Esophagus squamous epithelium (tissue), 4 donors: ENCODE results near the gene SENP7.

Experiments used
- POLR2A ChIP-seq, 4 donors: fragments of 450-650 bp; IDR thresholded peaks; one replicate each; pipeline ENCODE4 v1.6.1; 2017; ENCODE audit warnings: antibody characterized with exemption in 4 of 4, mild to moderate bottlenecking in 4 of 4, moderate library complexity in 3 of 4
- TF ChIP-seq, protein P1 (sequence below), 6 experiments: fragments of 450-650 bp in 4 of 6; fragments of 200-600 bp in 2 of 6; sonication (generic) in 2 of 6; IDR thresholded peaks; one replicate each; pipeline ENCODE4 v1.5.1; 2016 to 2019; ENCODE audit warnings: antibody characterized with exemption in 6 of 6, mild to moderate bottlenecking in 4 of 6, moderate library complexity in 4 of 6

GRCh38 chr3:101527441-101527840 is 14.4 kb upstream of the SENP7 start:
- TF ChIP-seq, protein P1, sequence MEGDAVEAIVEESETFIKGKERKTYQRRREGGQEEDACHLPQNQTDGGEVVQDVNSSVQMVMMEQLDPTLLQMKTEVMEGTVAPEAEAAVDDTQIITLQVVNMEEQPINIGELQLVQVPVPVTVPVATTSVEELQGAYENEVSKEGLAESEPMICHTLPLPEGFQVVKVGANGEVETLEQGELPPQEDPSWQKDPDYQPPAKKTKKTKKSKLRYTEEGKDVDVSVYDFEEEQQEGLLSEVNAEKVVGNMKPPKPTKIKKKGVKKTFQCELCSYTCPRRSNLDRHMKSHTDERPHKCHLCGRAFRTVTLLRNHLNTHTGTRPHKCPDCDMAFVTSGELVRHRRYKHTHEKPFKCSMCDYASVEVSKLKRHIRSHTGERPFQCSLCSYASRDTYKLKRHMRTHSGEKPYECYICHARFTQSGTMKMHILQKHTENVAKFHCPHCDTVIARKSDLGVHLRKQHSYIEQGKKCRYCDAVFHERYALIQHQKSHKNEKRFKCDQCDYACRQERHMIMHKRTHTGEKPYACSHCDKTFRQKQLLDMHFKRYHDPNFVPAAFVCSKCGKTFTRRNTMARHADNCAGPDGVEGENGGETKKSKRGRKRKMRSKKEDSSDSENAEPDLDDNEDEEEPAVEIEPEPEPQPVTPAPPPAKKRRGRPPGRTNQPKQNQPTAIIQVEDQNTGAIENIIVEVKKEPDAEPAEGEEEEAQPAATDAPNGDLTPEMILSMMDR (IDR thresholded peaks at IDR 0.05) = no peak
- TF ChIP-seq POLR2A (IDR thresholded peaks at IDR 0.05) = no peak
